MM.1S (cell line): ENCODE data around the gene TEX38.

ENCODE experiments used
- CTCF ChIP-seq: fragments of 300-600 bp; sonication (generic); IDR thresholded peaks from 2 replicates; pipeline ENCODE4 v1.5.1; 2016; ENCODE audit warnings: antibody characterized with exemption, low read length, mixed read lengths
- EZH2 ChIP-seq: fragments of 300-600 bp; sonication (generic); optimal IDR thresholded peaks from 2 replicates; pipeline ENCODE3; 2017; ENCODE audit warnings: low read depth, mild to moderate bottlenecking, antibody characterized with exemption, low read length, mixed read lengths
- EZH2phosphoT487 ChIP-seq: fragments of 300-600 bp; sonication (generic); IDR thresholded peaks from 2 replicates; pipeline ENCODE4 v1.6.1; 2018; ENCODE audit warnings: antibody characterized with exemption, low read length

DNA sequence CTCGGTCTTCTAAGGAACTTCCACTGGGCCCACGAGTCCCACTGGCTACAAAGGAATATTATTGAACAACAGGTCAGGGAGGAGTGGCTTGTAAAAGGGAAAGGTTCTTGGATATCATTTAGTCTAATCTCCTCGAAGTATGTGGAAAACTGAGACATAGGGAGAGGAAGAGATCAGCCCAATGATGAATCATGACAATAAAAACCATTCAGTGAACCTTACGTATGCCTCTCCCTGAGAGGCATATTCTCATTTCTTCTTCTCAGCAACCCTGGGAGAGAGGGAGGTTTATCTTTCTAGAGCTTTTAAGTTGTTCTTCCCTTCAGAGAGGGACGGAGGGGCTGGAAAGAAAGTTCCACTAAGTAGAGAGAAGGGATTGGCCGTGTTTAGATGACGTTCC lies 49.7 kb upstream of the TEX38 start:
- TF ChIP-seq CTCF (no peak), EZH2phosphoT487 (no peak), EZH2 (no peak)
